ENCODE measurements around the gene MPIG6B.

- TF ChIP-seq CTCF (IDR thresholded peaks at IDR 0.05) (no peak), POLR2A (IDR thresholded peaks at IDR 0.05) (no peak), POLR2AphosphoS5 (IDR thresholded peaks at IDR 0.05) (no peak)
These were observed 4.0 kb downstream of the MPIG6B start for GRCh38 chr6:31727034-31727716.

All from gastroesophageal sphincter (tissue), 3 donors.